ENCODE results near the gene GNAS. TPM values are rescaled to one million over a fixed set of nuclear protein-coding genes. Genes with fewer than 3 reads are reported as not detected.

Gene GNAS
- polyA plus RNA-seq, 1 donor (not counting 4 experiments of a cell fraction or from before 2014, with no cell fraction given): 560 TPM

DNA sequence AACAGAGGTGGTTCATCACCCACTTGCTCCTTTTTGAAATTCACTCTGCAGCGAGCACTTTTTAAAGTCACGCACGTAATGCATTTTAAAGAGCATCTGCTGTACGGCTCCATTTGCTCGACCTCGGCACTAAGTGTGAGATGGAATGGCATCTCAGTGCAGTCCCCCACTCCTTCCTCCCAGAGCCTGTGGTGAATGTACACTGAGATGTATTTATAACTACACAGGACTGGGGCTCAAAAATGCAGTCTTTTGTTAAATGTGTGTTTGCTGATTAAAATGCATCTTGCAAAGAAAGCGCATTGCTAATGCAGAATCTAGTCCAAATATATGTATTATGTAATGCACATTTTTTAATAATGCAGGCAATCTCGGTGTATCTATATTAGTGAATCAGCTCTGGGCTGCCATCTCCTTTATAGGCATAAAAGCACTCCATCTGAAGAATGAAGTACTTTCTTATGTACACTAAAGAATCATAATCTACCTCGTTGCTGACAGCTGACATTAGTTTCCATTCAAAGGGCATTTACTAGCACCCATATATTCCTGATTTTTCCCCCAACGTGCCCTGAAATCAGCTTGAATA lies 15.8 kb upstream of the GNAS start:
- H3K9ac ChIP-seq (ENCODE audit: control insufficient read depth, extremely low read depth, insufficient read depth, low read length): no peak overlapping the region
- H2AFZ ChIP-seq (ENCODE audit: control insufficient read depth, low read length): no peak overlapping the region
- no peaks in the 10 kb centered on the region for H3K9me3 ChIP-seq (ENCODE audit: control insufficient read depth, low read depth, low read length)
- H3K27me3 ChIP-seq (ENCODE audit: control insufficient read depth, extremely low read depth, insufficient read depth, low read length): peaks cover 31% of the 10 kb centered on the region
- no peaks in the 10 kb centered on the region for H3K79me2 ChIP-seq (ENCODE audit: control insufficient read depth, insufficient read depth, low read length)
- H3K4me2 ChIP-seq (ENCODE audit: control insufficient read depth, extremely low read depth, insufficient read depth, low read depth, low read length): no peak overlapping the region
- no peak for FAIRE-seq
- no peaks in the 10 kb centered on the region for H3K36me3 ChIP-seq (ENCODE audit: control insufficient read depth in 2 of 2, extremely low read depth in 1 of 2, insufficient read depth in 2 of 2, low read length in 2 of 2)
- no peaks in the 10 kb centered on the region for H3K4me1 ChIP-seq (ENCODE audit: control insufficient read depth, extremely low read depth, insufficient read depth, low read length)
- dilution Hi-C loops (cut with MboI; ENCODE audit: extremely low pct_ligation_motif_present, low sequenced_read_pairs): no loop called here
- H4K20me1 ChIP-seq (ENCODE audit: control insufficient read depth, extremely low read depth, insufficient read depth, low read length): no peaks in the 10 kb centered on the region
- no peaks in the 10 kb centered on the region for H3K9me1 ChIP-seq (ENCODE audit: control insufficient read depth, extremely low read depth, insufficient read depth, low read length)
- no peak overlapping the region for H3K4me3 ChIP-seq (ENCODE audit: control insufficient read depth in 2 of 3, extremely low read depth in 1 of 3, insufficient read depth in 2 of 3, low read depth in 1 of 3, low read length in 3 of 3)
- DNase-seq (ENCODE audit: low read depth, low spot score): no peak
- TF ChIP-seq CTCF (optimal IDR thresholded peaks at IDR 0.05 in 1 of 3, IDR thresholded peaks at IDR 0.05 in 1 of 3, conservative IDR thresholded peaks at IDR 0.05 in 1 of 3; ENCODE audit: extremely low read depth in 1 of 3, insufficient read depth in 2 of 3, low read length in 3 of 3) (no peak), EZH2 (IDR thresholded peaks at IDR 0.05; ENCODE audit: low read length) (no peak)
- H3K27ac ChIP-seq (ENCODE audit: control insufficient read depth, insufficient read depth, low read length): no peak overlapping the region

- FAIRE-seq: no peak
- dilution Hi-C loops (cut with MboI; ENCODE audit: extremely low pct_ligation_motif_present, low sequenced_read_pairs): no loop called here
- no peaks in the 10 kb centered on the region for H4K20me1 ChIP-seq (ENCODE audit: control insufficient read depth, extremely low read depth, insufficient read depth, low read length)
These were observed 14.8 kb upstream of the GNAS start for GRCh38 chr20:58837717-58838116.

More at GRCh38 chr20:58837717-58838116, 14.8 kb upstream of the GNAS start:
- H3K4me2 ChIP-seq (ENCODE audit: control insufficient read depth, extremely low read depth, insufficient read depth, low read depth, low read length): no peak overlapping the region
- TF ChIP-seq CTCF (optimal IDR thresholded peaks at IDR 0.05 in 1 of 3, IDR thresholded peaks at IDR 0.05 in 1 of 3, conservative IDR thresholded peaks at IDR 0.05 in 1 of 3; ENCODE audit: extremely low read depth in 1 of 3, insufficient read depth in 2 of 3, low read length in 3 of 3) (no peak), EZH2 (IDR thresholded peaks at IDR 0.05; ENCODE audit: low read length) (no peak)
- no peaks in the 10 kb centered on the region for H3K9me3 ChIP-seq (ENCODE audit: control insufficient read depth, low read depth, low read length)
- no peak overlapping the region for H3K9ac ChIP-seq (ENCODE audit: control insufficient read depth, extremely low read depth, insufficient read depth, low read length)
- H3K27ac ChIP-seq (ENCODE audit: control insufficient read depth, insufficient read depth, low read length): no peak overlapping the region
- no peaks in the 10 kb centered on the region for H3K4me1 ChIP-seq (ENCODE audit: control insufficient read depth, extremely low read depth, insufficient read depth, low read length)
- H3K79me2 ChIP-seq (ENCODE audit: control insufficient read depth, insufficient read depth, low read length): no peaks in the 10 kb centered on the region
- H3K4me3 ChIP-seq (ENCODE audit: control insufficient read depth in 2 of 3, extremely low read depth in 1 of 3, insufficient read depth in 2 of 3, low read depth in 1 of 3, low read length in 3 of 3): no peak overlapping the region
- DNase-seq (ENCODE audit: low read depth, low spot score): no peak
- H3K36me3 ChIP-seq (ENCODE audit: control insufficient read depth in 2 of 2, extremely low read depth in 1 of 2, insufficient read depth in 2 of 2, low read length in 2 of 2): no peaks in the 10 kb centered on the region
- peaks cover 41% of the 10 kb centered on the region for H3K27me3 ChIP-seq (ENCODE audit: control insufficient read depth, extremely low read depth, insufficient read depth, low read length)
- H3K9me1 ChIP-seq (ENCODE audit: control insufficient read depth, extremely low read depth, insufficient read depth, low read length): no peaks in the 10 kb centered on the region
- H2AFZ ChIP-seq (ENCODE audit: control insufficient read depth, low read length): no peak overlapping the region

Measured in keratinocyte (primary cell).